HG02981 (cell line): Measurements from ENCODE around the gene HERC2.
"Not testable (repeated sequence)": the region's sequence is repeated elsewhere in the genome, so short reads cannot be mapped to it uniquely, and the experiment has no call there.

ENCODE experiments used
- ATAC-seq: cut with Tn5 transposase; IDR thresholded peaks from one replicate; pipeline ENCODE4 v1.9.1; 2021; ENCODE audit warnings: mild to moderate bottlenecking, moderate library complexity; ENCODE audit not compliant: unreplicated experiment

Gene HERC2

DNA sequence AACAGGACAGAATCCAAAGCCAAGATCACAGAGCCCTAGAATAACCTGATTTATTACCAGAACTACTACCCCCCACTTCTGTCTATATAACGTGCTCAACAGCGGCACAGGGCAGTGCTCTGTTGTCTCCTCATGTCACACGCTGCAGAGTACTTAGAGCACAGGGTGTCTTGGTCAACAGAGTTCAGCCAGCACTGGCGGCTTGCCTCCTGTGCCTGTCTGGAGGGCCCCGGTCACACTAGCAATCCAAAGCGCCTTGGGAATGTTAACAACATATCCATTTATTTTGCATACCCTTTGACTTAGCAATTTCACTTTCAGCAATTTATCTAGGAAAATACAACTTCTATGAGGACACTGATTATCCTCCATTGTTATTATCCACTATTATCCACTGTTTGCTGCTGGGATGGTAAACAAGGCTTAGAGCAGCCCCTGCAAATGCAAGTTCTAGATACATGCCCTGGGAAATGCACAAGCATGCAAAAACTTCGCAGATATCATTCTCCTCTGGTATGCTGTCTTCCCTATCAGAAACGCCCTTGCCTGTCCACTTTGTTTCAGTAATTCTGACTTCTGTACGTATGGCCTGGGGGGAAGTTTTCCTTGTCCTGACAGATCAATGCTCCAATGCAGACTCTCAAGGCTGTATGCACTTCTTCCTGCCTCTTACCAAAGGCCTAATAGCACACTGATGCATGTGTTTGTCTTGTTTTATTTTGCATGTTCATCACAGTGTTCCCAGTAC, 136.7 kb downstream of the HERC2 start:
- ATAC-seq, result no peak

DNA sequence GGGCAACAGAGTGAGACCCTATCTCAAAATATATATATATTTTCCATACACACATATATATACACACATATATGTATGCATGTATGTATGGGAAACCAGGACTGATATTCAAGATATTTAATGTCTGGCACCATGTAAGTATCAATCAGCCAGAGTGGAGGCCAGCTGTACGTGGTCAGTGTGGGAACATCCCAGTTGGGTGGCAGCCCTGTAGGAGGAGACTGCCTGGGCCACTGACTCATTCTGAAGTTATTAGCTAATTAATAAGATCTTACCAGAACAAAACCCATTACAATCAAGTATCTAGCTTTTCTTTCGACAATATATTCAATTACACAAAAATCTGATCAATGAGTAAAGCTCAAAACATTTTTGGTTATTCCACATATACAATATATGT, 137.8 kb downstream of the HERC2 start:
- no peak for ATAC-seq

DNA sequence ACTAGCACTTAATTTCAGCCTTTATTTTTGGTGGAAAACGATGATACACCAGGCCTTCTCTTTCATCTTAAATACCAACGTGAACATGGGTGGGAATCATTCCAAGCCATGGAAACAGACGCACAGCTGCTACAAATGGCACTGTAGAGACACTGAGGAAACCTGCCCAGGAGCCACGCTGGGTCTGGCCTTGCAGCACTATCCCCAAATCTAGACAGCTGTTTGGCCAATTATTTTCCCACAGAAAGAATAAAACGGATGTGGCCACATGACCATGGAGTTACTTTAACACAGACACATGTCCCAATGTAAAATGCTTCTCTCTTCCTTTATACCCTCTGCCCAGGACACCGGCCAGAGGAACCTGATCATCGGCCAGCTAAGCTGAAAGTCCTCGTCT, 139.2 kb downstream of the HERC2 start:
- no peak for ATAC-seq

DNA sequence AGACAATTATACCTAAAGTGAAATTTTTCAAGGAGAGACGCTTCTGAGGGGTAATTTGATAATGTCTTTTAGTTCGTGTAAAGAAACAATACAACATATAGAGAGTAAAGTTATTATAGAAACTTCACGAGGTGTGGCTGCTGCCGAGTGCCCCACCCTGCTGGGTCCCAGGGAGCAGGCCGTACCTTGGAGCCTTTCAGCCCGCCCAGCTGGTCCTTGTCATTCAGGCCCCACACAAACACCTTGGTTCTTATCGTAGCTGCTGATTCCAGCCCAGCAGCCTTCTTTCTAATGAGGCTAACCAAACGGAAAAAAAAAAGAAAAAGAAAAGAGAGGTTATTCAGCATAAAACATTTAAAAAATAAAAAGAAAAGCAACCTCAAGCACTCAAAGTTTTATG, 139.8 kb downstream of the HERC2 start:
- ATAC-seq, result no peak

DNA sequence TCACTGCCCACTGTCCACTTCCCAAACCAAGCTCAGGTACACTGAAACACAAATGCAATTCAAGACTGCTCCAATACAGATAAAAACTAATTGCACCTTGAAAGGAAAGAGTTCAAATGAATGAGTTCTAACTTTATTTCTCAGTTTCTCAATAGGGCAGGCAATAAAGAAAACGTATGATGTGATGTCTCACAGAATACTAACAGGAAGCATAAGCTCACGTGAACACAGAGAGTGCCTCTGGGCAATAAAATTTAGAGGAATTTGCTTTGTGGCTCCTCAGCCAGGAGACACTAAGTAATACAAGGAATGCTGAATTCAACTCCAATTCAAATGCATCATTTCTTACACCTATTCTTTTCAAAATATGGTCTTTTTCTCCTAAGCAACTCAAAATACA, 140.6 kb downstream of the HERC2 start:
- ATAC-seq, result no peak

DNA sequence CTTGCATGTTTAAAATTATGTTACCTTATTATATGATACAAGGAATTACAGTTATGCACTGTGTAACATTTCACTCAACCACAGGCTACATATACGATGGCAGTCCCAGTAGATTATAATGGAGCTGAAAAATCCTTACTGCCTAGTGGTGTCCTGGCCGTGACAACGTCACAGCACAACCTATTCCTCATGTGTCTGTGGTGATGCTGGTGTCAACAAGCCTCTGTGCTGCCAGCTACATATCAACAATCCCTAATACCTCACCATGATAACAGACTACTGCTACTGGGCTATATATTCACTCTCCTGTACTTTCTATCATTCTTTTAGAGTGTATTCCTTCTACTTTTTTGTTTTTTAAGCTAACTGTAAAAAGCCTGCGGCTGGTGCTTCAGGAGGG, 142.7 kb downstream of the HERC2 start:
- ATAC-seq, result no peak

DNA sequence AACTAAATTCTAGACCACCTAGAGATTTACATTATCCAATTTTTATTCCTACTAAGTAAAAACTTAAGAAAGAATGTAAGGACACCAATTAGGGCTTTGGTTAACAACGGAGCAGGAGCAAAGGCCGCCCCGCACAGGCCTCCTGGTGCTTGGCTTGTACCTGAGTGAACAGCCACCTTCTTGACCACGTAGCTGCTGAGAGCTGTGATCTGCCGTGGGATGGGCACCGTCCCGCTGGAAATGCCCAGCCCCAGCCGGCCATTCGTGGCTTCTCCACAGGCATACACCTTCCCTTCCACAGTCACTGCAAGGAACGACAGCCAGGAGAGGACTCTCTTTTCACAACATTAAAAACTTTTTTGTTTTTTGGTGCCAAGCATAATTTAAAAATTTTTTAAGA, 143.3 kb downstream of the HERC2 start:
- ATAC-seq, result no peak

DNA sequence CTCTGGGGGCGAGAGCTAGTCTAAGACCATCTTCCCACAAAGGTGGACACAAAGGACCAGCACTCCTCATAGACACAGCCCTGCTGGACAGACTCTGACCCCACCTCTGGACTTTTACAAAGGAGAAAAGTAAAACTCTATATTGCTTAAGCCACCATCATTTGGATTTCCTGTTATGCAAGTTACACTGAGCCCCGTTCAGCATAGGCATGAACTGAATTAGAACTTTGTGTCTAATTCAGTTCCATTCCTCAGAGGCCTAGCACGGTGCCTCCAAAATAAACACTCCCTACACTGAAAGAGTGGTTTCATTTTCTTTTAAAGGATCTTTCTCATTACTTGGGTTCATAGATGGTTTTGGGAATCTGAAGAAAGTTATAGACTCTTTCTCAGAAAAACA, 143.7 kb downstream of the HERC2 start:
- no peak for ATAC-seq

DNA sequence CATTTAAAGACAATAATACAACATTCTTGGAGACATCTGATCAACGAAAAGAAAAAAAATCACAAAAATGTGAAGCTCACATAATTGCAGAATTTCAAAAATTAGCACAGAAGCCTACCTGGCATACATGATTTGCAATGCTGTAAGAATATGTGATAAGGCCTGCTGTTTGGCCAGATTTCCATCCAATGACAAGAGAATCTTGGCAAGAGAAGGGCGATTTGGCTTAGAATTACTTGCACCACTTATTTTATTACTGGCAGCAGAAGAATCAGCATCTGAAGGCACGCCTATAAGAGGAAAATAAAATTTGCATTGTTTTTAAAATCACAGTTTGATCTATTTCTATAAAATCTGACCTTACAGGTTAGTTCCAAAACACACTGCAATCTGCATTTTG, 152.6 kb downstream of the HERC2 start:
- no peak for ATAC-seq

DNA sequence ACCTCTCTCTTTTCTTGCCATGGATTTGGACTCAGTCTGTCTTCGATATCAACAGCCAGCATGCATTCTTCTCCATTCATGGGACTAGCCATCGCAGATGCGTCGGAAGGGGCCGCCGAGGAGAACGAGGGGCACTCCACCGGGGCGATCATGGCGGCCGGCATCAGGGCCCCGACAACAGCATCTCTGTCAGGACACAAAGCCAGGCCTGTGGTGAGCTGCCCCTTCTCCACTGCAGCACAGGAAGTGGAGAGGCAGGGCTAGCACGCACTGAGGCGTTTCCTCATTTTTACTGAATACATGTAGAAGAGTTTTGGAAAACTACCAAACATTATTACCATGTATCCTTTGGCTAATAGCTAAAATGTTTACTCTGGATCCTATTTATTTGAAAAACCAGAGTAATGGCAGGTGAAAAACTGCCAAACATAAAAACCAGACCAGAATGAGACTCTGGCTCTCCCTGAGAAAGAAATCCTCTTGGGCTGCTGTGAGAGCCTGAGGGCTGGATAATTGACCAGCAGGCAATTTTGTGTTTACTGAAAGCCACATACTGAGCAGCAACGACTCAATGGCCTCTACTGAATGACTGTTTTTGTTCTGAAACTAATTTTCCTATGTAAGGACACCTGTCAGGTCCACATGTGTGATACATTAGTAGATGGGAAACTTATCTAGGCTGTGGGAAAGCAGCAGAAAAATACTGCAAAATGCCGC, 153.4 kb downstream of the HERC2 start:
- ATAC-seq, result not testable (repeated sequence)

DNA sequence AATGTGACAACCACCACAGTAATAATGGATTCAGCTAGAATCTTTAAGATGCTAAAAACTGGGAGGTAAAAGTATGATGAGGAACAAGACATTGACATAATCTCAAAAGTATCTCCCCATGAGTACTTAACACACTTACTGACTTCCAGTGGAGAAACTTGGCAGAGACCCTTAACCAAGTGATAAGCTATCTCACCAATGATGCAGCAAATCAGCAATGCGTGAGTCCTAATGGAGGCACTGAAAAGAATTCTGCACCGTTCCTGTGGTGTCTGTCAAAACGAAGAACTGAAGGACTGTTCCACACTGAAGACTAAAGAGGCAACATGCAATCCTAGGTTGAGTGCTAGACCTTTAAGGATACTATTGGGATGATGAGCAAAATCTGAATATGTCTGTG, 154.9 kb downstream of the HERC2 start:
- no peak for ATAC-seq

DNA sequence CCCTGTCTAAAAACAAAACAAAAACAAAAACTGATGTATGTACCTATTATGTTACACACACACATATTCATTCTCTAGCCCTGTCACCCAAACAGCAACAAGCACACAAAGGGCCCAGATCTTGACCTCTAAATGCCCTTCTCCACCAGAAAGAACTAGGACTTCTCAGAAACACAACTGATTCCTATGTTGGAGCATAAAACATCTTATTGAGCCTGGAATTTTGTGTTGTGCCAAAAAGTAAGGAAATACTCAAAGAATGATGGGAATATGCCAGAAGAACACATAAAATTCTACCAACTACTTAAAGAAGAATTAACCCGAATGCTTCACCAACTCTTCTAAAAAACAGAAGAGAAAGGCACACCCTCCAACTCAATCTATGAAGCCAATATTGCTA, 156.2 kb downstream of the HERC2 start:
- ATAC-seq, result no peak

DNA sequence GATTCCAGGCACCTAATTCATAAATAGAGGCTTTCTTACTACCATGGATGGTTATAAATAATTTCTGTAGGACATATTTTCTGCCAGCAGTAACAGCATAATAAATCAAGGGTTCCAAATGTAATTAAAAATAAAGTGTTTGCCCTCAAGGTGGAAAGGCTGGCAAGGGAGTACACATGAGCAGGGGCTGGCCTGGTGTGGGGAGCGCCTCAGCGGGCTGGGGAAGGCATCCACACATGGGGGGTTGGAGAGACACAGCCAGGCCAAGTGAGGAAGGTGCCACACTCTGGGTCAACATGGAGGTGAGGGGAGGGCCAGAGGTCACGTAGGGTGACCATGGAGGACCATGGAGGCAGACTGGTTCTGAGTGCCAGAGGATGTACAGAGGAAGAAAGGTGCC, 157.1 kb downstream of the HERC2 start:
- no peak for ATAC-seq

DNA sequence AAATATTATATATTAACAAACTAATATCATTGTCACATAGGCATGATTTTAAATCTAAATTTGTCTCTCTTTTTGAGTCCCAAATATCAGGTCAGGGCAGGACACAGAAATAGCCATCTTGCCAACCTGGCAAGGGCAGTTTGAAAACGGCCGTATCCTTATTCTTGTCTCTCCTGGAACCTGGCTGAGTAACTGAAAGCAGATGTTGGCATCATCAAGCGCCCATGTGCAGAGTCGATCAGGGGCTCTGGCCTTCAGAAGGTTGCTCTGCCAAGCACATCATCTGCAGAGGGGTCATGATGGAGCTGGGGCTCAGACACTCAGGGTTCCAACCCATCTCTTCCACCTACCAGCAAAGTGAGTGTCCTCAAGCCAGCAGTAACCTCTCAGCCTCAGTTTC, 167.7 kb downstream of the HERC2 start:
- ATAC-seq, result no peak

DNA sequence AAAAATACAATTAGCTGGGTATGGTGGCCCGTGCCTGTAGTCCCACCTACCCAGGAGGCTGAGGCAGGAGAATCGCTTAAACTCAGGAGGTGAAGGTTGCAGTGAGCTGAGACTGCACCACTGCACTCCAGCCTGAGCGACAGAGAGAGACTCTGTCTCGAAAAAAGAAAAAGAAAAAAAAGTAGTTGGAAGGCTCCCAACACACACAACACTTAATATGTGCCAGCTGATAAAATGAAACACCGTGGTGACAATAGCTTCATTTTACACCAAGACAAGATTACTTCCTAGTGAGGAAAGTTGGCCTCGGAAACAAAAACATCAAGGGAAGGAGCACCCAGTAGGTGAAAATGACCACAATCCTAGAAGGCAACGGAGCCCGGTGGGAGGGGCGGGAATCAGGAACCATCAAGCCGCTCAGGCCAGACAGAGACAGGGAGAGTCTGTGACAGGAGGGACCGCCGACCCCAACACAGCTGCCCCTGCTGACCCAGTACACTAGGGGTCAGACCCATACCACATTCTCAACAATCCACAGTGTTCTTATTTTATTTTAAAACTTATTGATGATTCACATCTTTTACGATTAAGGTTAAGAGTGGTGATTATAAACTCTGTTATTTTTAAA, 168.4 kb downstream of the HERC2 start:
- no peak for ATAC-seq

DNA sequence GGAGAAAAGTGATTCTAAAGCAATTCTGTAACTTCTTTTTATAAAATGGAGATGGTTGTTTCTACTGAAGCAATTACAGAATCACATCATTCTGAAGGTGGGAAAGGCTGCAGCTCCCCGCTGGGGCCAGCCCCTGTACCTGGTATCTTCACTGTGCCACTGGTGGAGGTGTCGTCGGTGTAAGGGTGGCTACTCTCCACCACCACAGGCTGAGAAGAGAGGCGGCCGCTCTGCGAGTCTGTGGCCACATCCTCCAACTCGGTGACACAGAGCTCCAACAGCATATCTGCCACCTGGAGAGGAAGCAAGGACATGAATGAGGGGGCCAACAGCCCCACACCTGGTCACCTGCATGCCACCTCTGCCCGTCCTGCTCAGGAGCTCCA, 169.4 kb downstream of the HERC2 start:
- not testable (repeated sequence) for ATAC-seq

DNA sequence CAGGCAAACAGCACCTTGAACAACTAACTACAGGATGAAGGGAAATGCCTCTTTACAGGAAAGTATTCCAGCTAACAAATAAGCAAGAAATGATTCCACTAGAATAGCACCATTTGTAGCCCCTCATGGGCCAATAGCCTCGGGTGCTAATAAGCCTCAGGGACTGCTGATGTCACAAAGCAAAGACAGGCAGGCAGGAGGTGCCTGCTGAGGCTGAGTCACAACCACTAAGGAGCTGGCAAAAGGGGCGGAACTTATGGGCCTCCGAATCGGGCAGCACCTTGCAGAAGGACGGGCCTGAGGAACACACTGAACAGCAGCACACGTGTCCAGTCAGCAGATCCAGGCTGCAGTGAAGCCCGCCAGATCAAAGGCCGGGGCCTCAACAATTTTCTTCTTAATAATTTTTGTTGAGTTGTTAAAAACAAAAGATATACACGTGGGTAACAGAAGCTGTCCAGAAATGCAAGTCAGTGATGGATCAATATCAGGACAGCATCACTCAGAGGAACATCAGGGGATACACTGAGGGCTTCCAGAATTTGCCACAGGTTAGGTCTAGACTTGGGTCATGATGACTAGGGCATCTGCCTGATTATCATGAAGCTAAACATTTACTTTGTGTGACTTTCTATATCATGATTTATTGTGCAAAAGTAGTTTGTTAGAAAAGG, 170.0 kb downstream of the HERC2 start:
- ATAC-seq, result not testable (repeated sequence)

DNA sequence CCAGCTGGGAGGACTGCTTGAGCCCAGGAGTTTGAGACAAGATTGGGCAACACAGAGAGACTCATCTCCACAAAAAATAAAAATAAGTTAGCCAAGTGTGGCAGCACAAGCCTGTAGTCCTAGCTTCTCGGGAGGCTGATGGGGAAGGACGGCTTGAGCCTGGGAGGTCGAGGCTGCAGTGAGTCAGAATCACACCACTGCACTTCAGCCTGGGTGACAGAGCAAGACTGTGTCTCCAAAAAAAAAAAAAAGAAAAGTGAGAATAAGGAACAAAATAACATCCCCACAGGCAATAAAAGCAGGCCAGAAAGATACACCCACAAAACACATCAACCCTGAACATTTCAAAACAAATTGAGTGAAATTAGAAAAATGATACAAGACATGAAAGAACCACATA, 174.2 kb downstream of the HERC2 start:
- no peak for ATAC-seq

DNA sequence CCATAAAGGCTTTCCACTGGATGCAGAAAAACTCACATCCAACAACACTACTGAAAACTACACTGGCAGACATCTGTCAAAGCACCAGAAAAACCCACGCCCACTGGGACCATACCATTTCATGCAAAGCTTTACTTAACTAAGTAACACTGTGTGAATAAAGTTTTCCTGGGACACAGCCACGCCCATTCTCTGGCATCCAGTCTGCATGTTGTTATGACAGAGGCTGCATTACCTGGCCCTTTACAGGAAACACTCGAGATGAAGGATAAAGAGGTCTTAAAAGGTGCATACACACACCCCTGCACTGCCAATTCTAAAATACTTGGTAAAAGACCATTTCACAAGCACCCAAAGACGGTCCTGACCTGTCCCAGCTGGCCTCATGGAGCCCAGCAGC, 176.6 kb downstream of the HERC2 start:
- not testable (repeated sequence) for ATAC-seq

DNA sequence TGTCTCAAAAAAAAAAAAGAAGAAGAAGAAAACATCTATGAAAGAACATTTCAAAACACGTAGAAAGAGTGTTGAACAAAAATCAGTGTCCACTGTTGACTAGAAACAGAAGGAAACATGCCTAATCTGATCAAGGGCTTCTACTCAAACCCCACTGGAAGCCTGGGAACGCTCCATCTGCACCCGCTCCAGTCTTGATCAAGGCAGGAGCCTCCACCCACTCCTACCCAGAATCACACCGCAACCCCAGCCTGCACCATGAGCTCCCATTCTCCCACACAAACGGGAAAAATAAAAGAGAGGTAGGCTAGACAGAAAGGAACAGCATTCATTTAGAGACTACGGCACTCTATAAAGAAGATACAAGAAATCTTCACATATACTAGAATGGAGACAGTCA, 181.9 kb downstream of the HERC2 start:
- no peak for ATAC-seq

DNA sequence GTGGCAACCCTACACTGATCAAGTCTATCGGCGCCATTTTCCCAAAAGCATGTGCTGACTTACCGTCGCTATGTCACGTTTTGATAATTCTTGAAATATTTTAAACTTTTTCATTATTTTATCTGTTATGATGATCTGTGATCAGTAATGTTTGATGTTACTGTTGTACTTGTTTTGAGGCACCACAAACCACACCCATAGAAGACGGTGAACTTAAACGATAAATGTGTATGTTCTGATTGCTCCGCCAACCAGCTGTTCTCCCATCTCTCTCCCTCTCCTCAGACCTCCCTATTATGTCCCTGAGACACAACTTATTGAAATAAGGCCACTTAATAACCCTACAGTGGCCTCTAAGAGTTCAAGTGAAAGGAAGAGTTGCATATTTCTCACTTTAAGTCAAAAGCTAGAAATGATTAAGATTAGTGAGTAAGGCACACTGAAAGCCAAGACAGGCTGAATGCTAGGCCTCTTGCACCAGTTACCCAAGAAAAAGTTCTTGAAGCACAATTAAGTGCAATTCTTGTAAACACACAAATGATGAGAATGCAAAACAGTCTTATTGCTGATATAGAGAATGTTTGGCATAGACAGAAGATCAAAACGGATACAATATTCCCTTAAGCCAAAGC, 184.5 kb downstream of the HERC2 start:
- not testable (repeated sequence) for ATAC-seq
